ENCODE results near the gene F12.

F12 gene

GRCh38 chr5:177440211-177440989 lies 31.0 kb upstream of the F12 start:
- no peak for DNase-seq (ENCODE audit: low spot score)
- Histone ChIP-seq H3K27ac (no peak overlapping the region), H3K4me3 (no peak overlapping the region)
- no peak for TF ChIP-seq CTCF (IDR thresholded peaks at IDR 0.05)

GRCh38 chr5:177439518-177440053 lies 30.2 kb upstream of the F12 start:
- no peak overlapping the region for H3K4me3 ChIP-seq
- no peak for TF ChIP-seq CTCF (IDR thresholded peaks at IDR 0.05)
- DNase-seq (ENCODE audit: low spot score) = no peak

GRCh38 chr5:177438468-177438867 lies 29.1 kb upstream of the F12 start:
- DNase-seq (ENCODE audit: low spot score) = no peak
- Histone ChIP-seq H3K4me3 (no peak overlapping the region), H3K27ac (no peak overlapping the region)
- TF ChIP-seq CTCF (IDR thresholded peaks at IDR 0.05) = no peak

More at GRCh38 chr5:177439518-177440053, 30.2 kb upstream of the F12 start:
- no peak overlapping the region for H3K27ac ChIP-seq

GRCh38 chr5:177437623-177438022 lies 28.3 kb upstream of the F12 start:
- Histone ChIP-seq H3K4me3 (no peak overlapping the region), H3K27ac (no peak overlapping the region)
- no peak for DNase-seq (ENCODE audit: low spot score)
- TF ChIP-seq CTCF (IDR thresholded peaks at IDR 0.05) = no peak

- no peak overlapping the region for H3K27ac ChIP-seq
- no peak for DNase-seq (ENCODE audit: low spot score)
- no peak overlapping the region for H3K4me3 ChIP-seq
- TF ChIP-seq CTCF (IDR thresholded peaks at IDR 0.05) = no peak
Observed at GRCh38 chr5:177435847-177436536, 26.6 kb upstream of the F12 start.

- DNase-seq (ENCODE audit: low spot score) = no peak
- no peak for TF ChIP-seq CTCF (IDR thresholded peaks at IDR 0.05)
- H3K27ac ChIP-seq = no peak overlapping the region
Observed at GRCh38 chr5:177434942-177435738, 25.8 kb upstream of the F12 start.

More at GRCh38 chr5:177434942-177435738, 25.8 kb upstream of the F12 start:
- H3K4me3 ChIP-seq = no peak overlapping the region

Data from coronary artery (tissue), 2 donors.